ENCODE measurements around the gene GNG12.

The GNG12 gene

DNA sequence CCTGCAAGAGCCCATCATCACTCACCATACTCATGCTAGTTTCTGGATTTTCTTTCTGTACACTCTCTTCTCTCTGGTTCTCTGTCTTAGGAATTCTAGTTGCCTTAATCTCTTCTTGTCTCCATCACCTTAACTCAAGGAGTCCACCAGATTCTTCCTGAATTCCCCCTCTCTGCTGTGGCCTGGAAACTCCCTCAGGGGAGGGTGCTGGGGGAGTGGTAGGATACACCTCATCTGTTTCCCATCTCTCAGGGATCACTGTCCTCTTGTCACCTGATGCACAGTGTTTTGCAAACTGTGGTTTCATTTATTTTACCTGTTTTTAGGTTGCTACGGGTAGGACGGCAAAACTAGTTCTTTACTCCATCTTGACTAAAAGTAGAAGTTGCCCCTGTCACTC is 6.6 kb upstream of the GNG12 start:
- DNase-seq, result no peak

DNA sequence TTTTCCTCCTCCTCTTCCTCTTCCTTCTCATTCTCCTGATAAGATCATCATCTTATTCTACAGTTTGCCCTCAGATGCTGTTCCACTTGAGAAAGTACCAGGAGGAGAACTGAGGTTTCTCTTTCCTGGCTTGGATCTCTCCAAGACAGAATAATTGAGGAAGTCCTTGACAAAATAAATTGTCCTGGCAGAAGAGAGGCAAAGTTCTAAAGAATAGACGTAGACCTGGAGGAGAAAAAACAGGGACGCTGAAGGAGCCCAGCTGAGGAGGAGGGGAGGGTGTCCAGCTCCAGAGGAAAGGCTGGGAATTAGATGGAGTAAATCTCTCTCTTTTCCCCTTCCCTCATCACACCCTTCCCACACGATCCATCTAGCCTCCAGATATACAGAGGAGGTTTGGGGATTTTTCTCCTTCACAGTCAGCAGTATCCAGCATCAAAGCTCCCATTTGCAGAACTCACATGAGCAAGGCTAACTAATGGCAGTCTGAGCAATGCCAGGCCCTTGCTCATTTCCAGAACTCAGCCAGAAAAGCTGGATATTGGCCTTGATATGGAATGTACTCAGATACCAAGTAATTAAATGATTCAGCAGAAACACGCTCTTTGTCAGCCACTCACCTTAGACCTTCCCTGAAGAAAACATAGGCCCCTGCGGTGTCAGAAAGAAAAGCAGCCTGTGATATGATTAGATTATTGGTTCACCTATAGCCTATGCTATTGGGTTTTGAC is 5.1 kb upstream of the GNG12 start:
- DNase-seq, result no peak

DNA sequence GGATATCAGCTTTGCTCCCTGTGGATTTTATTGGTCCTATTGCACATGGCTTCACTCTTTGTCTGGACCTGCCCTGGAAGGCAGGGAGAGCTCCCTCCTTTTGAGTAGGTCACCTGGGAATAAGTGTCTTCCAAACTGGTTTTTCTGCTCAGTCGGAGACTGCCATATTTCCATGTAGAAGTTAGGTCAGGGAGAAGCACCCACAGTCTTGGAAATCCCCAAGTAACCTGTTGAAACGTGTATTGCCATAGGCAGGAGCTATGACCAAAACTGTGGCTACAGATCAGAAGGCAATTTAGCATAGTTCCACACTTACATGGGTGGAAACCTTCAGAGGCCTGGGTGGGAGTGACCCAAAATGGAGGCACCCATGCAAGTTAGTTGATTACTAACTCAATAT is 3.5 kb upstream of the GNG12 start:
- DNase-seq, result no peak

DNA sequence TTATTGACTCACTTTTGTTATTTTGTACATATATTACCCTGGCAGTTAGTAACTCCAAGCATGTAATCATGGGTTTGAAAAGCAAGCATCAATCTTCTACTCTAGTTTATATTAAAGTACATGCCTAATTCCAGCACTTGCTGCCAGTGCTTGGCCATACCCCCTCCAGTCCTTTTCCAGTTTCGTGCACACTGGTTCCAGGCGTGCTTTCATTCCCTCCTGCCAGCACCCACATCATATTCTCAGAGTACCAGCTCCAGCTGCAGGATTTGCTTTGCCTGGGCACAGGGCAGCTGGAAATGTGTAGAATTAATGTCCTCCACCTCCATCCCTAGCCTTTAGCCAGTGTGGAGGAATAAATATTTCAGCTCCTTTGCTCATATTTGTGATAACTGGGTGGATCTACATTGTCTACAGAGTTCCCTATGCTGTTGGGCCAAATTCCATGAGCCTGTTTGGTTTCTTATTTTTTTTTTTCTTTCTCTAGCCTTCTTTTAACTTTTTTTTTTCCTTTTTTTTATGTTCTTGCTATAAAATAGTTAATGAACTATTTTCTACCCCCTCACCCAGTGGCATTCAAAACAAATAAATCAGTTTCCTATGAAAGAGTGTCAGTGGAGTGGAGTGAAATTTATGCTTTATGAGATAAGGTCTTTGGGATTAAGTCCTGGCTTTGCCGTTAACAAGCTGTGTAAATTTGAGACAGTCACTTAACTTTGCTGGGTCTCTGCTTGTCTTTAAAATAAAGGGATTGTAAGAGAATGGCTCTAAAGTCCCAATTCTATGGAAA is 2.6 kb upstream of the GNG12 start:
- no peak for DNase-seq

DNA sequence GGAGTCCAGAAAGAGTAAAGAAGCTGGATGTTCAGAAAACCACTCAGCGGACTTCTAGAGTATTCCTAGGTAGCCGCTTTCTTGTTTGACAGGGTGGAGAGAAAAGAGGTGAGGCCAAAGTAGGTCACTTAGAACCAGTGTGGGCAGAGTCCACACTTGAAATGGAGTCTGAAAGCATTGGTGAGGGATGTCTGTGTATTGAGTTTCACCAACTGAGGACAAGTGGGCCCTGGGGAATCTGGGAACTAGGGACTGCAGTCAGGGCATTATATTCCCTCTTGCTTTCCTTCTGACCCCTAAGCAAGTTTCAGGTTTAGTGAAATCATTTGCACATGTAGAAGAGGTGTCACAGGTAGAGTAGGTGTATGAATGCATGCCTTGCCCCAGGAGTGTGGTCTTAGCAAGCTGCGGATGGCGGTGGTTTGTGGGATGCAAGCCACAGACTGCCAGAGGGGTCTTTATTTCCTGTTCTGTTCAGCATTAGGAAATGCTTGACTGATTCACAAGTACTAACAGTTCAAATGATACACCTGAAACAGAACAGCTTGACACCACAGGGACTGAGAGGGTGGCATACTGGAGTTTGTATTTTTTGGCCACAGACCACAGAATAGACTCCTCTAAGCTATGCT is 1.1 kb upstream of the GNG12 start:
- DNase-seq, result no peak

DNA sequence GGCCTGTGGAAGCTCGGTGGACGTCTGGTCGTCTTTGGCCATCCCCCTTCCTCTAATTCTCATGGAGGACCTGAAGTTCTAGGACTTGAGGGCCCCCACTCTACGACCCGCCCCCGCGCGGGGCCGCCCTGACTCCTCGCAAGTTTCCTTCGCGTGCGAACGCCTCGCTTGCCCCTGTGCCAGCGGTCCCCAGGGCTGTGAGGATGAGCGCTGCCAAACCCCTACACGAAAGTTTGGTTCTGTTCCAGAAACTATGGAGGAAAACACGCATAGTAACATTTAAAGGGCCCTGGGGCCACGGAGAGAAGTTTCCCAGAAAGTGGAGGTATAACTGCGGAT is 304 bp upstream of the GNG12 start:
- DNase-seq, result no peak

DNA sequence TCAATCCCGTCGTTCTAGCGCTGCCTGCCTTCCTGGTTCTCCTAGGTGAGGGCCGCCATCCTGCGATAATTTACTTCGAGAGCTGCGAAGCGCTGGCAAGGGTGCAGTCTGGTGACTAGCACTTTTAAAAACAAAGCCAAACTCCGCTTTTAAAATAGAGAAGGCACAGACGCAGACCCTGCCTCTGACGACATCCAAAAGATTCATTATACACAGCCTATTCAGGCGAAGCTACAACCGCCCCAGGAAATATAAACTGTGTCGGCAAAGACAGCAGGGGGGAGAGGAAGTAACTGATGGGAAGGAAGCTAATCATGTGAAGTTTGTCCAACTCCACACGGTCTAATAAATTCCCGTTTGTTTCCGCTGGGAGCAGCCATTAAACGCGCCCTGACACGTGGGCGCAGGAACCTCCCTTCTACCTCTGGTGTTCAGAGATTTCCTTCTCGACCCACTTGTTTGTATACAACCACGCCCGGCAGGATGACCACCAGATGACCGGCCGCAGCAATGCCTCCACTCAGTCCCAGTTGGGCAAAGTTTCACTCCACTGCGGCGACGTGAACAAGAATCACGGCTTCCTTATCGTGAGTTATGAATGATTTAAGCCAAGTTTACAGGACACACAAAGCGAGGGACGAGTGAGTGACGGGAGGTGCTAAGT is 1.3 kb downstream of the GNG12 start:
- DNase-seq, result peak; percentile 56

DNA sequence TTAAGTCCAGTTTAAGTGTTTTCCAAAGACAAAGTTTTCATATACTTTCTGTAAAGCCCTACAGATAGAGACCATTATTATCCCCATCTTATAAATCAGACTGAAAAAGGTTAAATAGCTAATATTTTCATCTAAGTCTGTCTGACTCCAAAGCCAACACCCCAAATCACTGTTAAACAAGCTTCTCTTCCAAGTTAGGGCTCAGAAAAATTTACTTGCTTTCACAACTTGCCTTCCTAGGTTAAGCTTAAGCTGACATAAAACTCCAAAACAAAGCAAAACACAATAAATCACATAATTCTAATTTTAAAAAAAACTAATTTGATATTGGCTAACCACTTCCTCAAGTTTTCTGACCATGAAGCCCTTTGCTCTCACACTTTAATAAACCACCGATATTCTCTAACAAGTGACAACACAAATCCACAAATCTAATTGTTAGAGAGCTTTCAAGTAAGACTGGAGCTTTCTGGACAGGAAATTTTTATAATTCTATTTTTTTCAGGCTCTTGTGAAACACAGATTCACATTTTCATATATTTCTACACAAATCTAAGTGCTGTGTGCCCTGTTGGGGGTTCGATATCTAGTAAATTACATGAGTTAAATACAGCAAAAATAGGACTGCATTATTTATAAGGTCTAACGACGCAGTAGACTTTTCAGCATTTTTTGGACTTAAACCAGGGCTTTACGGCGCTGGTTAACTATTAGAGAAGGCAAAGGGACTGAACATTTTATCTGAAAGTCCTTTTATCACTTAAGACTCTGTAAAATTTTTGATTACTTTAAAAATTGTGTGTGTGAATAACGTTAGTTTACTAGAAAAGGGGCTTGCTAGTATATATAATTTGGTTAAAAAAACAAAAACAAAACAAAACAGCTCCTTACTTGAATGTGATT is 2.1 kb downstream of the GNG12 start:
- DNase-seq, result no peak

DNA sequence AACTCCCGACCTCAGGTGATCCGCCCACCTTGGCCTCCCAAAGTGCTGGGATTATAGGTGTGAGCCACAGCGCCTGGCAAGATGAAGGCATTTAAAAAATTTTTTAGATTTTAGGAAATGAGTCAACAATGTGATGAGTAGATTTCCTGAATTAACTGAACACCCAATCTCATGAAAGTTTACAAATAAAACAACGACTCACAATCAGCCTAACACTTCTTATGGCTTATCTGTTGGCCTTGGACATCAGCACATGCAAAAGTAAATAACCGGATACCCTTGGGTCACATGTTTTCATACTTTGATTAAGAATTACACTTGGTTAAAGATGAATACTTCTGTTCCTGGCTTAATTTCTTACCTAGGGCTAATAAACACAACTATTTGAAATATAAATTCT is 3.0 kb downstream of the GNG12 start:
- no peak for DNase-seq

DNA sequence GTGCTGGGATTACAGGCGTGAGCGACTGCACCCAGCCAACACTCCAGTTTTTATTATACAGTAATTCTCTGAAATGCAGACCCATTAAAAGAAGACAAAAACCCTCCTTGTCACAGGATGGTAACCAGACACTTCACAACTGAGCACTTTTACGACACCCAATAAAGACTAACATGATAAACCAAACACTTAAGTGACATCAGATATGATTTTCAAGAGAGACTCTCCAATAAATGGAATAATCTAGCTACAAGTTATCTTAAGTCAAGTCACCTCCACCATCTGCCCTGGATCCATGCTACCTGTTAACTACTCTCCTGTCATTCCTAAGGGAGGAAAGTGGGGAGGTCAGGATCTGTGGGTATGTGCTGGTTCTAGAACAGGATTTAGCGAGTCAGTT is 5.6 kb downstream of the GNG12 start:
- no peak for DNase-seq

DNA sequence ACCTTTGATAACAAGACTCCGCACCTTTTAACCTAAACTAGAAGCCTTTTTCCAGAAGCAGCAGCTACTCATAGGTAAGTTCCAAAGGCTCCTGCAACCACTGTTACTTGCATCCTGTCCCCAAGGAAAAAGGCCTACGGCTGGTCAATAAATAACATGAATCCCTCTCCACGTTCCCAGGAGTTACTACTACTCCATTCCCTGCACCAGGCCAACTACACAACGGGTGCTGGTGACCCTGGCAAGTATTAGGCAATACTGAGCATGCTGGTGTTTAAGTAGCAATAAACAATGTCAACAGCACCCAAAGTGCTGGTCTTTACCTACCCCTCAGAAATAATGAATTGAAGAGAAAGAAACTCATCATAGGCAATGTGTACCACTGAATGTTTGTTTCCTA is 7.7 kb downstream of the GNG12 start:
- no peak for DNase-seq

DNA sequence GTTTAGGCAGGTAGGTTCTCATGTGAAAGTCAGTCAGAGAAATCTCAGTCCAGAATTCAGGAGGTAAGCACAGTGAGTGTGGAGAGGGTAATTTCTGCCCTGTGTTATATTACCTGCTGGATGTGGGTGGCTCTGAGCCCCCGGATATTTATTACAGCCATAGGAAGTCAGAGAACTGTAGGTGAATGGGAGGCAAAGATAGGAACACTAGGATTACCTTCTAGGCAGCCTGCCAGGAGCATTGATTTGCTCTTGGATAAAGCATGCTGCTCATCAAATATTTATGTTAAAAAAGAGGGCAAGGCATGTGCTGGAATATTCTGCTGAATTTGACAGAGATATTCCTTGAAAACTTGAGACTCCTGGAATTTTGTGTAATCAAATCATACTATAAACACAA is 8.5 kb downstream of the GNG12 start:
- DNase-seq, result no peak

DNA sequence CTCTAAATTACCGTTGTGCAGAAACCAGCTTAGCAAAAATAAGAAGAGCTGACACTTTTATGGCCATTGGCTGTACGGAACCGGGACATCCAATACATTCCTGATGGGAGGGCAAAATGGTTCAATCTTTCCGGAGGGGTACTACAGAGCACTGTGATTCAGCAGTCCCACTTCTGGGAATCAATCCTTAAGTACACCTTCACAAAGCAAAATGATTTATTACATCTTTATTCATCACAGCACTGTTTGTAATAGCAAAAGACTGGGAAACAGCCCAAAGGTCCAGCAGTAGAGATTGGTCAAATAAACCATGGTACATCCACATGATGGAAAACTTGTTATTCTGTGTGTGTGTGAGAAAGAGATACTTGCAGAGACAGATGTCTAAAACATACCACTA is 9.7 kb downstream of the GNG12 start:
- DNase-seq, result no peak

DNA sequence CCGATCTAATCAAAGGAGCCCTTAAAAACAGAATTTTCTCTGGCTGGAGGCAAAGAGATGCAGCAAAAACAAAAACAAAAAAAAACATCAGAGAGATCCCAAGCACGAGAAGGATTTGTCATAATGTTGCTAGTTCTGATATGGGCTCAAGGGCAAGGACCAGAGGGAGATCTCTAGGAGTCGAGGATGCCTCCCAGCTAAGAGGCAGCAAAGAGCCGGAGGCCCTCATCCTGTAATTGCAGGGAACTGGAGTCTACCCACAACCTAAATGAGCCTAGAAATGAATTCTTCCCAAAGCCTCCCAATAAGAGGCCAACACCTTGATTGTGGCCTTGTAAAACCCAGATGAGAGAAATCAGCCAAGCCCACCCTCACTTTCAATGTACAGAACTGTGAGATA is 12.0 kb downstream of the GNG12 start:
- DNase-seq, result no peak

DNA sequence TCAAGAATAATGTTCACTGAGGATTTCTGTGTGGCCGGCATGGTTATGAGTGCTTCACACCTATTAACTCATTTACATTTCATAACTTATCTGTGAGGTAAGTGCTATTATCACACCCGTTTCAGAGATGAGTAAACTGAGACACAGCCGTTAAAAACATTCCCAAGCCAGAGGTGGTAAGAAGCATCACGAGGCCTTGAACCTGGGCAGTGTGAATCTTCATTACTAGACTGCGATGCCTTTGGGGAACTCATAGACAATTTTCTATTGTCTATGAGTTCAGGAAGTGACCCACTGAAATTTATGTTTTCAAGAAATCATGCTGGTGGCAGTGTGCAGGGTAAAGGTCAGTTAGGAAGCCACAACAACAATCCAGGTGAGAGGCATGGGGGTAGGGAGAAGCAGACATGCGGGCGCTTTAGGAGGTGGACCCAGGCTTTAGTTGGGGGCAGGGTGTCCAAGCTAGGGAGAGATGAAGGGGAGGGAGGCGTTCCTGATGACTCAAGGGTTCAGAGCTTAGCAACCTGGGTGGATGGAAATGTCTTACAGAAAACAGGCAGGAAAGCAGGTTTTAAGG is 14.5 kb downstream of the GNG12 start:
- DNase-seq, result no peak

DNA sequence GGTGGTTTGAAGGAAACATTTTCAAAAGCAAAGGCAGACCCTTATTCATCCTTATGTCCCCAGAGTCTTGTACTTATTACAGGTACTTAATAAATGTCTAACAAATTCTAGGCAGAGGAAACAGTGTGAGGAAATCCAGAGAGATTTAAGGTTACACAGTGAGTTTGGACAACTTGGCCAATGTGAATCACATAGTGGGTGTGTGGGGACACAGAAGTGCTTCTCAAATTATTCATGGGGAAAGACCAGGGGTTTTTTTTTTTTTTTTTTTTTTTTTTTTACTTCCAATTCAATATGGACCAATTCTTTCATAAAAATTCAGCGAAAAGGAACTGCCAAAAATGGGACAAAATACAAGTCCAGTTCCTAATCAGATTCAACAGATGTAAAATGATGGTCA is 15.1 kb downstream of the GNG12 start:
- no peak for DNase-seq

DNA sequence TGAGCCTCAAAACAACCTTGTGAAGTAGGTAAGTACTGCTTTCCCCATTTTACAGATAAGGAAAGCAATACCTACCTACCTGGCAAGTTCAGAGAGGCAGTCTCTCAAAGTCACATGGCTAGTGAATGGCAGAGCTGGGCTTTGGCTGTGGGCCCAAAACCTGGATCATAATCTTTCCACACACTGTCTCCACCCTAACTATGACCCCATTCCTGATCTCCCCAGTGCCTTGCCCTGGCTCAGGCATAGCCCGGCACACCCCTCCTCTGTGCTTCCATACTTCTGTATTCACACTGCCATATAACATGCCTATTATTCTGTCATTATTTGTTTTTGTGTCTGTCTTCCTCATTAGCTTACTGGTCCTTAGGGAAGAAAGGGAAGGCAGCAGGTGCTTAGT is 15.9 kb downstream of the GNG12 start:
- no peak for DNase-seq

DNA sequence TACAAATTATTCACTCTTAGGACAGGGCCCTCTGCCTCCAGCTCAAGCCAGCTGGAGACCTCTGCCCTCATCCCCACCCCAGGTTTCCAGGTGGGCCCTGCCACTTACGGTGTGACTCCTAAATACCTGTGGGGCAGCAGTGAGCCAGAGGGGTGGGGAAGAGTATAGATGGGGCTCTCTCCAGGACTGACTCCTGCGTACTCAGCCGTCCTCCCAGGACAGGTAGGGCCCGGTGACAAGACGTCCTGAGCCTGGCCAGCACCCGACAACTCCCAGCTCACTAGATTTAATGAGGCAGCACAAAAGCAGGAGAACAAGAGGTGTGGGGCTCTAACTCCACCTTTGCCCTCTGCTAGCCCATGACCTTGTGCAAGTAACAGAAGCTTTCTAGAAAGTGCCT is 16.8 kb downstream of the GNG12 start:
- DNase-seq, result no peak

DNA sequence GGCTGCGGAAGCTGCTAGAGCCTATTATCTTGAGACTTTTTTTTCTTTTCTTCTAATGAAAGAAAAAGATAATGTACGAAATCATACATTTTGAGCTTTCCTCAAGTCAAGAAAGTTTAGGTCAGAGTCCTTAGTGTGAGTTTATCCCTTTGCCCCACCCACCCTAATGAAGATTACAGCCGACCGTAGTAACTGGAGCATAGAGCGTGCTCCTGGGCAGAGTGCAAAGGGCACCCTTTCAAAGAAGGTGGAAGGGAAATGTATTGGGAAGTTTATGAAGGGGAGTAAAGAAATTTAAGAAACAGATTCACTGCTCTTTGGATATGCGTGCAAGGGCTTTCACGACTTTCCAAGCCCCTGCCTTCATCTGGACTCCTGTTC is 17.2 kb downstream of the GNG12 start:
- DNase-seq, result no peak

DNA sequence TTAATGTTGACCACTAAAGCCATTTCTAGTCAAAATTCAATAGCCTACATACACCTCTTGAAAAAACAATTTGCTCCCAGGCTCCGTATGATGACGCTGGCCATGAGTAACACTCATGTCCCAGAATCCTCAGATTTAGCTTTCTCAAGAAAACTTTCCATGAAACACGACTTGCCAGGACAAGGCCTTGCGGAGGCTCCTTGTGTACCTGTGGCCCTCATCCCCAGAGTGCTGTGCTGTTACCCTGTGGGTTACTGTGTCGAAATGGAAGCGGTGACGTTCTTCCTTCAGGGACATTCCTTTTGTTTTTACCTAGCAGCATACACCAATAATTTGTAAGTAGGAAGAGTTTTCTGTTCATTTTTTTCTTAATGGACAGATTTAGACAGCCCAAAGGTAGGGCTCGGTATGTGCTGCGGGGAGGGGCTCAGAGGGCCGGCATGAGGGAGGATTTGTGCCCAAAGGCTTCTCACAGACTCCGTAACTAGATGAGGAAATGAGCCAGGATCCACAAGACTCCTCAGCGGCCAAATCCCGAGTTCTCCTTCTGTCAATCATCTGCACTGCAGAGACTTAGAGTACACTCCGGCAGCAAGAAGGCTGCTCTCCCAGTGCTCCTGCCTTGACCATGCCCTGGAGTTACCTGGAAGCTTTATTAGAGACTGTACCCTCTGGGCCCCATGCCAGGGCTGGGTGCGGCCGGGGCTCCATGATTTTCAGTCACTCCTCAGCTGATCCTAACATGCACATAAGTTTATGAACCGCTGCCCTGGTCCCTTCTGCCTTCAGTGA is 17.8 kb downstream of the GNG12 start:
- no peak for DNase-seq

DNA sequence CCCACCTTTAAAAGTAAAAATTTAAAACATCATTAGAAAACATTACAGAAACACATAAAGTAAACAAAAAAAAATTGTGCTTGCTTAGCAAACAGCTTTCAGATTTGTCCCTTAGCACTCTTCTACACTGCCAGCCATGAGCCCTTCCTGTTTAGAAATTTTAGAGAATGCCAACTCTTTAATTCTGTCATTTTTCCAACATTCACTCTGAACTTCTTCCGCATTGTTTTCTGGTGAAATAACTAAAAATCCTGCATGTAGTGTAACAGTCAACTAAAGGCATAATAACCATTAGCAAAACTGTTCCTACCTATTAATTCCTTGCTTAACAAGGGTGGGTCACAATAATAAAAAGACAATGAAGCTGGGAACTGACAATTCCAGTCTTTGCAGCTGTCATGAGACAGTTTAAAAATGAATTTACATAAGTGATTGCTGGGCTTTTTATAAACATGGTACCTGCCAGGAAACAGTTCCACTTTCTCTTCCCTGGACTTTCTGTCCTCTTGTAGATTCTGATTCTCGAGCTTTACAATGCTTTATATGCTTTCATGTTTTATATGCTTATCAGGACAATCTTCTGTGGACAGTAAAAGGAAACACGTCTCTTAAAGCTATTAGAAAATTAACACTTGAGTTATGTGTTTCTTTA is 19.0 kb downstream of the GNG12 start:
- no peak for DNase-seq

All from NCI-H510A (cell line).